GM12865 (cell line): Measurements from ENCODE around the gene SPTLC3.

Source experiments
- DNase-seq: peaks from one replicate; pipeline ENCODE4 v3.0.0; 2010; ENCODE audit warnings: low read depth
- H3K4me3 ChIP-seq: 2 replicates; pipeline ENCODE4 v1.5.1; 2011; ENCODE audit warnings: mild to moderate bottlenecking, low read depth, low read length, control low read depth
- CTCF ChIP-seq: IDR thresholded peaks from 2 replicates; pipeline ENCODE4 v1.5.1; 2011; ENCODE audit warnings: low read length, control low read depth, low read depth, inconsistent platforms; ENCODE audit not compliant: insufficient read depth; ENCODE audit errors: missing control alignments

SPTLC3 gene

GRCh38 chr20:13008761-13009681 is at the start of gene SPTLC3:
Gene SPTLC3, plus strand, starts transcription at chr20:13008972. Its CDS starts 296 bp downstream, at chr20:13009268.
- no peak for DNase-seq
- no peak within 1 kb of the TSS for H3K4me3 ChIP-seq
- TF ChIP-seq CTCF: no peak

- TF ChIP-seq CTCF: no peak
- H3K4me3 ChIP-seq: no peak overlapping the region
- no peak for DNase-seq
Observed at GRCh38 chr20:12961725-12962124, 47.0 kb upstream of the SPTLC3 start.

GRCh38 chr20:12962895-12963294 is 45.9 kb upstream of the SPTLC3 start:
- DNase-seq: no peak
- TF ChIP-seq CTCF: no peak
- no peak overlapping the region for H3K4me3 ChIP-seq

- no peak overlapping the region for H3K4me3 ChIP-seq
- no peak for TF ChIP-seq CTCF
- DNase-seq: no peak
Observed at GRCh38 chr20:12963416-12963815, 45.4 kb upstream of the SPTLC3 start.

- no peak for DNase-seq
- H3K4me3 ChIP-seq: no peak overlapping the region
- TF ChIP-seq CTCF: no peak
Observed at GRCh38 chr20:12965212-12965869, 43.4 kb upstream of the SPTLC3 start.

- DNase-seq: no peak
- TF ChIP-seq CTCF: no peak
- H3K4me3 ChIP-seq: no peak overlapping the region
Observed at GRCh38 chr20:12965870-12966251, 42.9 kb upstream of the SPTLC3 start.
